Fibroblast of lung (primary cell): ENCODE data around the gene RAP1GDS1. TPM values are rescaled to one million over a fixed set of nuclear protein-coding genes. Genes with fewer than 3 reads are reported as not detected.

Experiments used
- DNase-seq, 2 donors: peaks; one replicate each; pipeline versions ENCODE4 v3.0.0 to v3.0.0-alpha.2; 2010; ENCODE audit warnings: low read depth in 2 of 2
- H2AFZ ChIP-seq: 2 replicates; pipeline ENCODE4 v1.5.1; 2012; ENCODE audit warnings: low read length, control low read depth, inconsistent platforms
- H3K27ac ChIP-seq: 2 replicates; pipeline ENCODE4 v1.5.1; 2011; ENCODE audit warnings: low read length, control low read depth; ENCODE audit not compliant: insufficient read depth
- H3K27me3 ChIP-seq: 2 replicates; pipeline ENCODE4 v1.5.1; 2011; ENCODE audit warnings: mild to moderate bottlenecking, low read length; ENCODE audit not compliant: control insufficient read depth, insufficient read depth
- H3K36me3 ChIP-seq: 2 replicates; pipeline ENCODE4 v1.5.1; 2011; ENCODE audit warnings: low read length; ENCODE audit not compliant: control insufficient read depth, insufficient read depth
- H3K4me1 ChIP-seq: 2 replicates; pipeline ENCODE4 v1.5.1; 2011; ENCODE audit warnings: low read length; ENCODE audit not compliant: control insufficient read depth, insufficient read depth; ENCODE audit errors: extremely low read depth
- H3K4me2 ChIP-seq: 2 replicates; pipeline ENCODE4 v1.5.1; 2011; ENCODE audit warnings: low read length, control low read depth; ENCODE audit not compliant: insufficient read depth; ENCODE audit errors: extremely low read depth
- H3K4me3 ChIP-seq, 4 experiments: fragments of 200-600 bp in 1 of 4; sonication (generic) in 1 of 4; replicated peaks in 1 of 4; 2 replicates each; pipeline ENCODE4 v1.5.1; 2011 to 2016; ENCODE audit warnings: low read length in 4 of 4, low read depth in 3 of 4, mild to moderate bottlenecking in 3 of 4, control low read depth in 2 of 4, inconsistent platforms in 1 of 4, mixed read lengths in 1 of 4; ENCODE audit not compliant: insufficient read depth in 1 of 4; ENCODE audit errors: control extremely low read depth in 1 of 4
- H3K79me2 ChIP-seq: 2 replicates; pipeline ENCODE4 v1.5.1; 2012; ENCODE audit warnings: mild to moderate bottlenecking, low read length, inconsistent platforms; ENCODE audit not compliant: control insufficient read depth, insufficient read depth
- H3K9ac ChIP-seq: 2 replicates; pipeline ENCODE4 v1.5.1; 2011; ENCODE audit warnings: mild to moderate bottlenecking, low read length, control low read depth; ENCODE audit not compliant: insufficient read depth
- H3K9me3 ChIP-seq: 2 replicates; pipeline ENCODE4 v1.5.1; 2012; ENCODE audit warnings: low read depth, low read length; ENCODE audit not compliant: control insufficient read depth, insufficient read depth
- H4K20me1 ChIP-seq: 2 replicates; pipeline ENCODE4 v1.5.1; 2011; ENCODE audit warnings: low read length; ENCODE audit not compliant: control insufficient read depth, insufficient read depth; ENCODE audit errors: extremely low read depth
- EZH2 ChIP-seq: IDR thresholded peaks from 2 replicates; pipeline ENCODE4 v1.5.1; 2012; ENCODE audit warnings: low read length, control low read depth, mild to moderate bottlenecking; ENCODE audit errors: missing control alignments
- polyA plus RNA-seq, 2 donors: library from polyadenylated mRNA; depleted of rRNA in 1 of 2; stranded (reverse) in 1 of 2; unstranded in 1 of 2; fragments of >200 nt; gene quantifications; 2 replicates each; pipeline ENCODE4 v1.2.1, GENCODE V29; 2011 to 2012; ENCODE audit warnings: missing spikeins in 1 of 2
- total RNA-seq: library from RNA; depleted of rRNA; stranded (reverse); fragments of >200 nt; gene quantifications from 2 replicates; pipeline ENCODE4 v1.2.1, GENCODE V29; 2014
- TF ChIP-seq, protein P1 (sequence below), 2 donors: IDR thresholded peaks in 1 of 2; conservative IDR thresholded peaks in 1 of 2; 1 replicate in 1 of 2; 2 replicates in 1 of 2; pipeline ENCODE4 v1.5.1; 2011 to 2012; ENCODE audit warnings: low read length in 2 of 2, control low read depth in 1 of 2, inconsistent platforms in 1 of 2, low read depth in 1 of 2, mild to moderate bottlenecking in 1 of 2

The RAP1GDS1 gene
- total and polyA plus RNA-seq, 2 donors (not counting 1 experiment from before 2014, with no cell fraction given), result 68.3 to 103 TPM

GRCh38 chr4:98421111-98421510 lies 159.9 kb downstream of the RAP1GDS1 start:
- H3K27ac ChIP-seq, result no peak overlapping the region
- no peaks in the 10 kb centered on the region for H3K9me3 ChIP-seq
- DNase-seq, result peak; percentile 38 to 93
- H3K4me2 ChIP-seq, result no peak overlapping the region
- TF ChIP-seq EZH2, result no peak
- TF ChIP-seq, protein P1, sequence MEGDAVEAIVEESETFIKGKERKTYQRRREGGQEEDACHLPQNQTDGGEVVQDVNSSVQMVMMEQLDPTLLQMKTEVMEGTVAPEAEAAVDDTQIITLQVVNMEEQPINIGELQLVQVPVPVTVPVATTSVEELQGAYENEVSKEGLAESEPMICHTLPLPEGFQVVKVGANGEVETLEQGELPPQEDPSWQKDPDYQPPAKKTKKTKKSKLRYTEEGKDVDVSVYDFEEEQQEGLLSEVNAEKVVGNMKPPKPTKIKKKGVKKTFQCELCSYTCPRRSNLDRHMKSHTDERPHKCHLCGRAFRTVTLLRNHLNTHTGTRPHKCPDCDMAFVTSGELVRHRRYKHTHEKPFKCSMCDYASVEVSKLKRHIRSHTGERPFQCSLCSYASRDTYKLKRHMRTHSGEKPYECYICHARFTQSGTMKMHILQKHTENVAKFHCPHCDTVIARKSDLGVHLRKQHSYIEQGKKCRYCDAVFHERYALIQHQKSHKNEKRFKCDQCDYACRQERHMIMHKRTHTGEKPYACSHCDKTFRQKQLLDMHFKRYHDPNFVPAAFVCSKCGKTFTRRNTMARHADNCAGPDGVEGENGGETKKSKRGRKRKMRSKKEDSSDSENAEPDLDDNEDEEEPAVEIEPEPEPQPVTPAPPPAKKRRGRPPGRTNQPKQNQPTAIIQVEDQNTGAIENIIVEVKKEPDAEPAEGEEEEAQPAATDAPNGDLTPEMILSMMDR (conservative IDR thresholded peaks at IDR 0.05 in 1 of 2, IDR thresholded peaks at IDR 0.05 in 1 of 2; ENCODE audit: low read depth in 1 of 2, low read length in 2 of 2), result no peak
- no peaks in the 10 kb centered on the region for H3K4me1 ChIP-seq
- H4K20me1 ChIP-seq, result no peaks in the 10 kb centered on the region
- H2AFZ ChIP-seq, result no peak overlapping the region
- no peaks in the 10 kb centered on the region for H3K36me3 ChIP-seq
- no peaks in the 10 kb centered on the region for H3K27me3 ChIP-seq
- H3K79me2 ChIP-seq, result no peaks in the 10 kb centered on the region
- H3K4me3 ChIP-seq, result no peak overlapping the region
- H3K9ac ChIP-seq, result no peak overlapping the region

DNA sequence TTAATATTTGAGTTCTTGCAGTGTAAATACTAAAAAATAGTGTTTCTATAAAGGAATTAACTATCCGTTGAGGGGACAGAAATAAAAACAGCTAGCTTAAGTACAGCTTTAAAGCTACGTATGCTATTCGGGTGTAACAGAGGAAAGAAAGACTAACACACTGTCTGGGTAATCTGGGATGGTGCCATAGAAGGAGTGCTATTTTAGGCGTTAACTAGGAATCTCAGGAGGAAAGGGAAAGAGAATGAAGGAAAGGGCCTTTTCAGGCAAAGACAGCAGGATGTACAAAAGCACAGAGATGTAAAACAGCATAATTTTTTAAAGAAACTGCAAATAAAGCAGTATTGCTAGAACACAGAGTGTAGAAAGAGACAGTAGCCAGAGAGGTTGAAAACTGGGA lies 161.8 kb downstream of the RAP1GDS1 start:
- H3K79me2 ChIP-seq, result no peaks in the 10 kb centered on the region
- no peak overlapping the region for H2AFZ ChIP-seq
- H3K4me2 ChIP-seq, result no peak overlapping the region
- no peak for DNase-seq
- no peak overlapping the region for H3K27ac ChIP-seq
- TF ChIP-seq EZH2, result no peak
- TF ChIP-seq, protein P1 (conservative IDR thresholded peaks at IDR 0.05 in 1 of 2, IDR thresholded peaks at IDR 0.05 in 1 of 2; ENCODE audit: low read depth in 1 of 2, low read length in 2 of 2), result no peak
- H3K4me3 ChIP-seq, result no peak overlapping the region
- no peaks in the 10 kb centered on the region for H3K36me3 ChIP-seq
- H3K9me3 ChIP-seq, result no peaks in the 10 kb centered on the region
- H4K20me1 ChIP-seq, result no peaks in the 10 kb centered on the region
- H3K9ac ChIP-seq, result no peak overlapping the region
- no peaks in the 10 kb centered on the region for H3K4me1 ChIP-seq
- H3K27me3 ChIP-seq, result no peaks in the 10 kb centered on the region

- Histone ChIP-seq H3K9ac (no peak overlapping the region), H3K27ac (peak overlapping the region; percentile 69), H3K79me2 (no peaks in the 10 kb centered on the region), H3K4me3 (no peak overlapping the region), H3K36me3 (no peaks in the 10 kb centered on the region), H3K4me1 (peaks cover 8% of the 10 kb centered on the region), H3K4me2 (peak overlapping the region; percentile 30), H2AFZ (no peak overlapping the region), H3K9me3 (no peaks in the 10 kb centered on the region), H4K20me1 (no peaks in the 10 kb centered on the region), H3K27me3 (no peaks in the 10 kb centered on the region)
- TF ChIP-seq, protein P1 (conservative IDR thresholded peaks at IDR 0.05 in 1 of 2, IDR thresholded peaks at IDR 0.05 in 1 of 2; ENCODE audit: low read depth in 1 of 2, low read length in 2 of 2), result no peak
- TF ChIP-seq EZH2, result no peak
- peak; percentile 65 to 98 for DNase-seq
Measured at GRCh38 chr4:98430708-98431403, 169.7 kb downstream of the RAP1GDS1 start.
